T-helper 2 cell treated with Interferon-gamma antibody and Interleukin-4, amounts not matched to agents 5 μg/mL and 100 μg/mL, for 36 hours (primary cell): ENCODE results near the gene ABCD2.

Experiments used
- DNase-seq: peaks from one replicate; pipeline ENCODE4 v3.0.0; 2021; ENCODE audit warnings: low spot score
- H3K27ac Mint-ChIP-seq: one replicate; pipeline ENCODE4 v1.8.0; 2021; ENCODE audit warnings: mild to moderate bottlenecking, mixed read lengths
- H3K27me3 Mint-ChIP-seq: one replicate; pipeline ENCODE4 v1.8.0; 2021; ENCODE audit warnings: low read depth, mixed read lengths
- H3K36me3 Mint-ChIP-seq: one replicate; pipeline ENCODE4 v1.8.0; 2021; ENCODE audit warnings: low read depth, mixed read lengths
- H3K4me1 Mint-ChIP-seq: one replicate; pipeline ENCODE4 v1.8.0; 2021; ENCODE audit warnings: low read depth, mixed read lengths
- H3K4me3 Mint-ChIP-seq: one replicate; pipeline ENCODE4 v1.8.0; 2022; ENCODE audit warnings: mild to moderate bottlenecking, moderate library complexity, mixed read lengths
- H3K9me3 Mint-ChIP-seq: one replicate; pipeline ENCODE4 v1.8.0; 2021; ENCODE audit warnings: mixed read lengths

ABCD2 gene

DNA sequence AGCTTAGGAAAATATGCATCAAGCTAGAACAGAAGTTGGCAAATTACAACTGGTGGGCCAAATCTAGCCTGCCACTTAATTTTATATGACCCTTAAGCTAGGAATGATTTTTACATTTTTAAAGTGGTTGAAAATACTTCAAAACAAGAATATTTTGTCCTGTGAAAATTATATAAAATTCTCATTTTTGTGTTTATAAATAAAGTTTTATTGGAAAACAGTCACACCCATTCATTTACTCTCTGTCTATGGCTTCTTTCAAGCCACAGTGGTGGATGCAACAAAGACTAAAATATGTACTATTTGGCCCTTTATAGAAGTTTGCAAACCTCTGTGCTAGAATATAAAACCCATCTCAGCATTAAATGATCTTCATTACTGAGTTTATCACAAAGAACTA lies 2.1 kb upstream of the ABCD2 start:
- H3K4me3 Mint-ChIP-seq: peak overlapping the region; percentile 70
- H3K9me3 Mint-ChIP-seq: no peaks in the 10 kb centered on the region
- H3K27me3 Mint-ChIP-seq: no peaks in the 10 kb centered on the region
- H3K36me3 Mint-ChIP-seq: peaks cover 16% of the 10 kb centered on the region
- H3K4me1 Mint-ChIP-seq: peaks cover 32% of the 10 kb centered on the region
- peak overlapping the region; percentile 94 for H3K27ac Mint-ChIP-seq
- no peak for DNase-seq

DNA sequence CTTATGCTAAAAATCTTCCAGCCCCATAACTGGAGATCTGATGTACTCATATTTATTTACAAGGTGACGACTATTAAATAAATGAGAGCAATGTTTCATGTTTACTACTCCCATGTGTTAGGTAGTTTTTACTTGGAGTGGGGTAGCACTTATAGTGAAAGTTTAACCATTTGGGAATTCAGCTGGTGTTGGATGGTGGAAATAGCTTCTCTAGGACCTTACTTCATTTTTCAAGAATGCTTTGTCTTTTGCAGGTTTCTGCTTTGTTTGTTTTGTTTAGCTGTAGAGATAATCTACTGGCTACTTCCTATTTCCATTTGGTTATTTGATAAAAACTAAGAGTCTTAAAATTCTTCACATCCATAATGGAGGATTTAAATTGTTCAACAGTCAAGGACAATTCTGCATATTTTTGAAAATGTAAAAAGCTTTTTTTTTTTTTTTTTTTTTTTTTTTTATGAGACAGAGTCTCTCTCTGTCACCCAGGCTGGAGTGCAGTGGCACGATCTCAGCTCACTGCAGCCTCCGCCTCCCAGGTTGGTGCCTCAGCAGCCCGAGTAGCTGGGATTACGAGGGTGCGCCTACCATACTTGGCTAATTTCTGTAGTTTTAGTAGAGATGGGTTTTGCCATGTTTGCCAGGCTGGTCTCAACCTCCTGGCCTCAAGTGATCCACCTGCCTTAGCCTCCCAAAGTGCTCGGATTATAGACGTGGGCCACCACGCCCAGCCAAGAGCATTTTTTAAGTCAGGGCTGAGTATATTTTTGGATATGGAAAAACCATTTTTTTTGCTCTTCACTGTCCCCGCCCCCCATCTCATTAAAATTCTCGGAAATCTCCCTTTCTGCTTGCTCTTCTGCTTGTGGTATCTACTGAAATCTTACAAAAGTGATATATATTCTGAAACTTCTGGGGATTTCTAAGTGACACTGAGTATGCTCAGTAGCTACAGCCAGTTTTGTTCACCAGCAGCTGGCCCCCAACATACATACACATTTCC lies 1.4 kb upstream of the ABCD2 start:
- peaks cover 30% of the 10 kb centered on the region for H3K4me1 Mint-ChIP-seq
- H3K27ac Mint-ChIP-seq: no peak overlapping the region
- peaks cover 15% of the 10 kb centered on the region for H3K36me3 Mint-ChIP-seq
- no peak overlapping the region for H3K4me3 Mint-ChIP-seq
- H3K9me3 Mint-ChIP-seq: no peaks in the 10 kb centered on the region
- DNase-seq: peak; percentile 70
- H3K27me3 Mint-ChIP-seq: no peaks in the 10 kb centered on the region

DNA sequence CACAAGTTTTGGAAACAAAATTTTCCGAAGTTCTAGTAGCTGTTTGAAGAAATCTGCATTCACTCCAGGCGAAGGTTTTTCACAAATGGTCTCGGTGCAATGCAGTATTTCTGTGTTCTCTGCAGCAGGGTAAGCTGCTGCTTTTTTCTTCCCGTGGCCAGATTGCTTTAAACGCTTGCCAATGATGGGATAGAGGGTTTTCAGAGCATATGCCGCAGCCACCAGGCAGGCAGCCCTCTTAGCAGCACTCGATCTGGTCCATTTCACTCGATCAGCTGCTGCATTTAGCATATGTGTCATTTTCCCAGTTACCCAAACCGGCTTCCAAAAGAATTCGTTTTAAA lies 315 bp downstream of the ABCD2 start:
- H3K9me3 Mint-ChIP-seq: no peaks in the 10 kb centered on the region
- peaks cover 29% of the 10 kb centered on the region for H3K4me1 Mint-ChIP-seq
- no peak overlapping the region for H3K27ac Mint-ChIP-seq
- H3K36me3 Mint-ChIP-seq: peaks cover 20% of the 10 kb centered on the region
- no peaks in the 10 kb centered on the region for H3K27me3 Mint-ChIP-seq
- H3K4me3 Mint-ChIP-seq: no peak overlapping the region
- no peak for DNase-seq

GRCh38 chr12:39618701-39619100 lies 902 bp downstream of the ABCD2 start:
- Mint-ChIP-seq H3K27me3 (no peaks in the 10 kb centered on the region), H3K4me3 (no peak overlapping the region), H3K4me1 (peaks cover 31% of the 10 kb centered on the region), H3K9me3 (no peaks in the 10 kb centered on the region), H3K27ac (no peak overlapping the region), H3K36me3 (peaks cover 25% of the 10 kb centered on the region)
- DNase-seq: no peak

DNA sequence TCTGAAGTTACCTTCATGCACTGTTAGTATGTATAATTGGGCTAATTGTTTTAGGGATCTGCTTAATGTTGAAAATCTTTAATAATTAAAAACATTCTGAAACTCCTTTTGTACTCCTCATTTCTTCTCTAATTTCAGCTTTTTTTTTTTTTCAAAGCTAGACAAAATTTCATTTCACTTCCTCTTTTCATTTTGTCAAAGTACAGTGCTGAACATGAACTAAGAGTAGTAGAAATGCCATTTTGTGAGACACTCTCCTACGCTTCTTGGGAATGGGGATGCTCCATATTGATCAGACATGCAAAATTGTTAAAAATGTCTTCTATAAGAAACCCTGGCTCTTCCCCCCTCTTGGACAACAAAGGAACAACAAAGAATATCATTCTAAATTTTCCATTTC lies 1.7 kb downstream of the ABCD2 start:
- Mint-ChIP-seq H3K4me1 (peaks cover 33% of the 10 kb centered on the region), H3K27me3 (no peaks in the 10 kb centered on the region), H3K9me3 (no peaks in the 10 kb centered on the region), H3K36me3 (peaks cover 29% of the 10 kb centered on the region), H3K4me3 (no peak overlapping the region), H3K27ac (no peak overlapping the region)
- DNase-seq: no peak

DNA sequence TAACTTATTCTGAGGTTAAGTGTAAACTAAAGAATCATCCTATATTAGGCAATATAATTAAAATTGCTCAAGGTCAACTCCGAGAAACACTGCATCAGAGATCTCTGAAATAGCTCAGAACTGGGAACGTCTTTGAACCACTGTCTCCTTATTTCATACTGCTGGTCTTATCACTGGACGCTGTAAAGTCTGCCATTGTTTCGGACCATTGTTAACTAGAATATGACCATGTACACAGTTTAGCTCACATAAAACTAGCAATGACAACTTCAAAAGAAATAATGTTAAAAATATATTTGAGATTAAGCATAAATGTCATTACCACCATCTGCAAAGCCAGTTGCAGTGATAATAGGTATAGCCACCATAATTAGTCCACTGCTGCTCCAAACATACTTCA lies 2.9 kb downstream of the ABCD2 start:
- H3K4me1 Mint-ChIP-seq: peaks cover 30% of the 10 kb centered on the region
- DNase-seq: no peak
- H3K9me3 Mint-ChIP-seq: no peaks in the 10 kb centered on the region
- peak overlapping the region; percentile 88 for H3K4me3 Mint-ChIP-seq
- peak overlapping the region; percentile 62 for H3K27ac Mint-ChIP-seq
- no peaks in the 10 kb centered on the region for H3K27me3 Mint-ChIP-seq
- peaks cover 36% of the 10 kb centered on the region for H3K36me3 Mint-ChIP-seq

DNA sequence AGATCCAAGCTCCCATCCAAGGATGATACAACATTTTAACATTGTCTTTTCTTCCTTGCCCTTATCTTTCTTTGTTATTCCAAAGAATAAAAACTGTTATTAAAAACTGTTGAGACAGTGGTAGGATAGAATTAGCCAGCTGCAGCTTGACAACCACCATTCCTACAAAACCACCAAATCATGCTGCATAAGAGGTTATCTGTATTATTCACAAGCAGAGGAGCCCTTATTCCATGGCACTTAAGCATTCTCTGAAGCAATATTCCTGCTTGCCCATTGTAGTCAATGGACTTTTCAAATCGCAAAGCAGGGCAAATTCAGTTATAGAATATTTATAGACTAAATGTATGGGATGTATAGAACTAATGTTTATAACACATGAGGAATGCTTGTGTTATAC lies 3.4 kb downstream of the ABCD2 start:
- no peaks in the 10 kb centered on the region for H3K27me3 Mint-ChIP-seq
- no peaks in the 10 kb centered on the region for H3K9me3 Mint-ChIP-seq
- peaks cover 40% of the 10 kb centered on the region for H3K36me3 Mint-ChIP-seq
- peak overlapping the region; percentile 88 for H3K4me3 Mint-ChIP-seq
- H3K4me1 Mint-ChIP-seq: peaks cover 31% of the 10 kb centered on the region
- no peak overlapping the region for H3K27ac Mint-ChIP-seq
- DNase-seq: no peak

DNA sequence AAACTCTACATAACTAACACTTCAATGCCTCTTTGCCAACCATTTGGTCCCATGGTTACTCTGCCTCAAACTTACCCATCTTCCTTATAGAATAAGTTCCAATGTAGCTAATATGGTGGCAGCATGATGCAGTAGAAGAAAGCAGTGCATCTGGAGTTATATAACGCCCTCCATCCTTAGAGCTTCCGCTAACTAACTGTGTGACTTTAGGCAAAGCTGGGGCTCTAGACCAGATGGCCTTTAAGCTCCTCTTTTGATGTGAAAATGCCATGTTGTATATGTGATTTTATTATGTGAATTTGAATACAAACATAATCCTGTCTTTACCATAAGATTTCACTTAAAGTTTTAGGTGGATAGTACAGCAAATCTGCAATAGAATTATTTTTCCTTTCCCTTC lies 6.1 kb downstream of the ABCD2 start:
- Mint-ChIP-seq H3K4me1 (peaks cover 42% of the 10 kb centered on the region), H3K27me3 (no peaks in the 10 kb centered on the region), H3K9me3 (no peaks in the 10 kb centered on the region), H3K4me3 (peak overlapping the region; percentile 81), H3K27ac (no peak overlapping the region), H3K36me3 (peaks cover 57% of the 10 kb centered on the region)
- no peak for DNase-seq

DNA sequence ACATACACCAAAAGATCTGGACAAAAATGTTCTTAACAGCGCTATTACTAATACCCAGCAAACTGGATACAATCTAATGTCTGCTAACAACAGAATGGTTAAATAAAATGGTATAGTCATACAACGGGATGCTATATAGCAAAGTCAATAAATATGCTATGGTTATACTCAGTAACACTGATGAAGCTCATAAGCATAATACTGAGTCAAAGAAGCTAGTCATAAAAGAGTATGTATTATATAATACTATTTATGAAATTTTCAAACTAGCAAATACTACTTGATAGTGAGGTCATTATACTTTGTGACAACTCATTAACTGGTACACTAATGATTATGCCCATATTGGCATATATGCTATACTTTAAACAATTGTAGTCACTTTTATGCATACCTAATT lies 7.4 kb downstream of the ABCD2 start:
- DNase-seq: no peak
- Mint-ChIP-seq H3K4me3 (peak overlapping the region; percentile 47), H3K4me1 (peaks cover 42% of the 10 kb centered on the region), H3K27me3 (no peaks in the 10 kb centered on the region), H3K36me3 (peaks cover 60% of the 10 kb centered on the region), H3K27ac (no peak overlapping the region), H3K9me3 (no peaks in the 10 kb centered on the region)

DNA sequence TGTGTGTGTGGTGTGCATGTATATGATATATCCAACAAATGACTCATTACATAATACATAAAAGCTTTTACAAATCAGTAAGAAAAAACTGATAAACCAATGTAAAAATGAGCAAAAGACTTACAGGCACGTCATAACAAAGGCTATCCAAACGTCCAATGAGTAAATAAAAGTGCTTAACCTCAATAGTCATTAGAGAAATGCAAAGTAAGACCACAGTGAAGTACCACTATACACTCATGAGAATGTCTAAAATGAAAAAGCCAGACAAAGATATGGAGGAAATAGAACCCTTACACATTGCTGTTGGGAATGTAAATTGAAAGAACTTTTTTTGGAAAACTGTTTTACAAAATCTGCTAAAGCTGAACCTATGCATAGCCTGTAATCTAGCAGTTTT lies 7.8 kb downstream of the ABCD2 start:
- Mint-ChIP-seq H3K4me1 (peaks cover 42% of the 10 kb centered on the region), H3K27me3 (no peaks in the 10 kb centered on the region), H3K9me3 (no peaks in the 10 kb centered on the region), H3K4me3 (peak overlapping the region; percentile 39), H3K36me3 (peaks cover 63% of the 10 kb centered on the region), H3K27ac (no peak overlapping the region)
- DNase-seq: no peak

GRCh38 chr12:39610436-39611025 lies 9.1 kb downstream of the ABCD2 start:
- Mint-ChIP-seq H3K36me3 (peaks cover 67% of the 10 kb centered on the region), H3K4me3 (no peak overlapping the region), H3K9me3 (no peaks in the 10 kb centered on the region), H3K27me3 (no peaks in the 10 kb centered on the region), H3K4me1 (peaks cover 52% of the 10 kb centered on the region), H3K27ac (no peak overlapping the region)
- no peak for DNase-seq

DNA sequence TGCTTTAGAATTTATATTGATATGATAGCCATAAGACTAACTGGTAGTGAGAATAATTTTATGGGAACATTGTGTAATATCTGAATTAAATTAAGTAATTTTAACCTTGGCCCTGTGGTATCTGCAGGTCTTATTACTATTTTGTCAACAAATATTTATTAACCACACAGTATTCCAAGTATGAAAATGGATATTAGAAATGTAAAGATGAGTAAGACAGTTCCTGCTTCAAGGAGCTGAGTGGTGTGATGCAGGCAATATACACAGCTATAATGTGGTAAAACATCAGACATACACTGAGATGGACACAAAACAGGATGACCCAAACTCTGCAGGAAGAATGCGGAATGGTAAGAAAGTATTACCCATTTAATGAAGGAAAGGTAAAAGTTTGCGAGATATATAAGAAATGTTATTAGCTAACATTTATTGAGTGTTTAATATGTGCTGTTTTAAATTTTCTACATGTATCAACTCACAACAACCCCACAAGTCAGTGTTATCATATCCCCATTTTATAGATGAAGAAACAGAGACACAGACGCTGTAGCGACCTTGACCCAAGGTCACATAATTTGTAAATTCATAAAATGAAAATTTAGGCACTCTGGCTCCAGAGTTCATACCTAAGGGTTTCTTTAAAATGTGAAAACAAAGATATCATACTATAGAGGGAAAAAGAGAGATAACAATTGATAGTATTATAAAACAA lies 12.7 kb downstream of the ABCD2 start:
- H3K9me3 Mint-ChIP-seq: no peaks in the 10 kb centered on the region
- no peak for DNase-seq
- no peaks in the 10 kb centered on the region for H3K27me3 Mint-ChIP-seq
- H3K36me3 Mint-ChIP-seq: peaks cover 57% of the 10 kb centered on the region
- H3K4me3 Mint-ChIP-seq: no peak overlapping the region
- peaks cover 41% of the 10 kb centered on the region for H3K4me1 Mint-ChIP-seq
- H3K27ac Mint-ChIP-seq: no peak overlapping the region

DNA sequence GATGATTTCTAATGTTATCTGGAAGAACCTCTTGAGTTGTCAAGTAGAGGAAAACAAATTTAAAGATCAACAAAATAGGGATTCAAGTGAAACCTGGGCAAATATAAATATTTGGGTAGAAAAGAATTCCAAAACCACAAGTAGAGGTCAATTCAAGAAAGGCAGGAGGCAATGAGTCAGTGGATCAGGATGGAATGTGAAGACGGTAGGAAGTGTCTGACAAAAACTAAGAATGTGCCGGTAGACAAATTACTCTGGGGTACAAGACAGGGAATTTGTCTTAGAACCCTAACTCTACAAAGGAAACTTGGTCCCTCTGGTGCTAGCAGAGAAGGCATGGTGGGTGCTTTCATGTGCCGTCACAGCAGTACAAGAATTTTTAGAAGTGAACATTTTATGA lies 13.6 kb downstream of the ABCD2 start:
- Mint-ChIP-seq H3K36me3 (peaks cover 55% of the 10 kb centered on the region), H3K27ac (peak overlapping the region; percentile 60), H3K9me3 (no peaks in the 10 kb centered on the region), H3K4me1 (peaks cover 35% of the 10 kb centered on the region), H3K27me3 (no peaks in the 10 kb centered on the region), H3K4me3 (no peak overlapping the region)
- DNase-seq: no peak

GRCh38 chr12:39605501-39605900 lies 14.1 kb downstream of the ABCD2 start:
- Mint-ChIP-seq H3K27ac (peak overlapping the region; percentile 26), H3K27me3 (no peaks in the 10 kb centered on the region), H3K4me3 (no peak overlapping the region), H3K4me1 (peaks cover 30% of the 10 kb centered on the region), H3K9me3 (no peaks in the 10 kb centered on the region), H3K36me3 (peaks cover 51% of the 10 kb centered on the region)
- no peak for DNase-seq
